ENCODE data around the gene CGB3.
"Not testable (repeated sequence)": the region's sequence is repeated elsewhere in the genome, so short reads cannot be mapped to it uniquely, and the experiment has no call there.

Gene CGB3

DNA sequence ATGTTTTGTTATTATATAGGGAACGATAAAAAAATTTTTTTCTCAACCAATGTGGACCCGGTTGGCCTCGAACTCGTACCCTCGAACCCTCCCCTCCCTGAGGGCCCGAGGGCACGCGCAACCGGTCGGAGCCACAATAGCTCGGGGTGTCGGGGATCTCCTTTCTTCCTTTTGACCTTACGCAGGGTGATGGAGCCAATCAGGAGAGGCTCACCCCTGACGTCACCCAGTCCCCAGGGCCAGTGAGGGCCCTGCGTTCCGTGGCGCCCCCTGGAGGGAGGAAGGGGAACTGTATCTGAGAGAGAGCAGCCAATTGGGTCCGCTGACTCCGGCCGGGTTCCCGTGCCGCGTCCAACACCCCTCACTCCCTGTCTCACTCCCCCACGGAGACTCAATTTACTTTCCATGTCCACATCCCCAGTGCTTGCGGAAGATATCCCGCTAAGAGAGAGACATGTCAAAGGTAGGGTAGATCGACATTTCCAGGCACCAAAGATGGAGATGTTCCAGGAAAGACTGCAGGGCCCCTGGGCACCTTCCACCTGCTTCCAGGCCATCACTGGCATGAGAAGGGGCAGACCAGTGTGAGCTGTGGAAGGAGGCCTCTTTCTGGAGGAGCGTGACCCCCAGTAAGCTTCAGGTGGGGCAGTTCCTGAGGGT is 7.6 kb upstream of the CGB3 start, which contains the start of gene CGB2:
CGB2 (plus strand) TSS at position 249 of the 660 bp plus-strand sequence; CDS start at position 455, 206 bp downstream.
- not testable (repeated sequence) for H3K27ac ChIP-seq
- TF ChIP-seq, protein P1, sequence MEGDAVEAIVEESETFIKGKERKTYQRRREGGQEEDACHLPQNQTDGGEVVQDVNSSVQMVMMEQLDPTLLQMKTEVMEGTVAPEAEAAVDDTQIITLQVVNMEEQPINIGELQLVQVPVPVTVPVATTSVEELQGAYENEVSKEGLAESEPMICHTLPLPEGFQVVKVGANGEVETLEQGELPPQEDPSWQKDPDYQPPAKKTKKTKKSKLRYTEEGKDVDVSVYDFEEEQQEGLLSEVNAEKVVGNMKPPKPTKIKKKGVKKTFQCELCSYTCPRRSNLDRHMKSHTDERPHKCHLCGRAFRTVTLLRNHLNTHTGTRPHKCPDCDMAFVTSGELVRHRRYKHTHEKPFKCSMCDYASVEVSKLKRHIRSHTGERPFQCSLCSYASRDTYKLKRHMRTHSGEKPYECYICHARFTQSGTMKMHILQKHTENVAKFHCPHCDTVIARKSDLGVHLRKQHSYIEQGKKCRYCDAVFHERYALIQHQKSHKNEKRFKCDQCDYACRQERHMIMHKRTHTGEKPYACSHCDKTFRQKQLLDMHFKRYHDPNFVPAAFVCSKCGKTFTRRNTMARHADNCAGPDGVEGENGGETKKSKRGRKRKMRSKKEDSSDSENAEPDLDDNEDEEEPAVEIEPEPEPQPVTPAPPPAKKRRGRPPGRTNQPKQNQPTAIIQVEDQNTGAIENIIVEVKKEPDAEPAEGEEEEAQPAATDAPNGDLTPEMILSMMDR (IDR thresholded peaks at IDR 0.05) = peak; percentile 97

DNA sequence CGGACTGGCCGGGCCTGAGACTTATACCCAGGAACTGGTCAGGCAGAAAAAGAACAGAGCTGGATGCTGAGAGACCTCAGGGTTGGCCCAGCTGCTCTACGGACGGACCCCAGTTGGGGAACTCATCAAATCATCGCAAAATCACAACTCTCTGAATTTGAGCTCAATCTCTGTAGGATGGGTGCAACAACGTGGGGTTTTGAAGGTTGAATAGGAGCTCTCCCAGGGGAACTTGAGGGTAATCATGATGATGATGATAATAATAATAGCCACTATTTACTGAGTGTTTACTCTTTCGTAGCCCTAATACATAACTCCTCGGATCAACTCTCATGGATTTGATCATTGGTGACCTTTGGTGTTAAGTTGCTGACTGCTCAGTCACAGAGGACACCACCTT is 6.2 kb upstream of the CGB3 start:
- H3K27ac ChIP-seq = not testable (repeated sequence)

DNA sequence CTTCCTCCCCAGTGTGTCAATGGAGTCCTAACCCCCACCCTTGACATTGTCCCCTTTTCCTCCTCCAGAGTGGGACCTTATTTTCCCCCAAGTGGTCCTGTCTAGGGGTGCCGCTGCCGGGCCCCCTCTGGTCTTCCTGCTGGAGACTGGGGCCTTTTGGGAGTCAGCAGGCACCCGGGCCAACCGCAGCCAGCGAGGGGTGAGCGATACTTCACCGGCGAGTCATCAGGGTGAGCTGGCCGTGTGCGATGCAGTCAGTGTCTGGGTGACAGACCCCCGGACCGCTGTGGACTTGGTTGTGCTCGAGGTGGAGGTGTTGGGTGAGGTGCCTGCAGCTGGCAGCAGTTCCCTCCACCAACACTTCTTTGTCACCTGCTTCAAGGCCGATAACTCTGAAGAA is 5.6 kb upstream of the CGB3 start:
- H3K27ac ChIP-seq = not testable (repeated sequence)

DNA sequence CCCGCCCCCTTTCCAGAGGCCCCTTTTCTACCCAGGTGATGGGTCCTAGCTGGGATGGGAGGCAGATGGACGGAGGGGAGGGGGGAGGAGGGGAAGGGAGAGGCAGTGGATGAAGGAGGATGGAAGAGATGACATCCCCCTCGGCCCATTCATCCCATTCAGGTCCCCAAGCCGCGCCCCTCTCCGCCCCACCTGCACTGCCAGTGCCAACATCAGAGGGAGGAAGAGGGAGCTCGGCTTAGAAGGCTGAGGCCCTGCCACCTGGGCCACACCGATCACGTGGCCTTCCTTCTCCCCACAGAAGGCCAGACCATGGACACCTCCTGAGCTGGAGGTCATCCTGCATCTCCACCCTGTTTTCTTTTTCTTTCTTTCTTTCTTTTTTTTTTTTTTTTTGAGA is 4.6 kb upstream of the CGB3 start:
- H3K27ac ChIP-seq = not testable (repeated sequence)

DNA sequence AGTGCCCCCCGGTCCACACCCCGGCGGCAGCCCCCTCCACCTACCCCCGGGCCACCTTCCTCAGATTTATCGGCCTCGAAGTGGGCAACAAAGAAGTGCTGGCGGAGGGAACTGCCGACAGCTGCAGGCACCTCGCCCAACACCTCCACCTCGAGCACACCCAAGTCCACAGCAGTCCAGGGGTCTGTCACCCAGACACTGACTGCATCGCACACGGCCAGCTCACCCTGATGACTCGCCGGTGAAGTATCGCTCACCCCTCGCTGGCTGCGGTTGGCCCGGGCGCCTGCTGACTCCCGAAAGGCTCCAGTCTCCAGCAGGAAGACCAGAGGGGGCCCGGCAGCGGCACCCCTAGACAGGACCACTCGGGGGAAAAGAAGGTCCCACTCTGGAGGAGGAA is 1.5 kb upstream of the CGB3 start:
- H3K27ac ChIP-seq = not testable (repeated sequence)

DNA sequence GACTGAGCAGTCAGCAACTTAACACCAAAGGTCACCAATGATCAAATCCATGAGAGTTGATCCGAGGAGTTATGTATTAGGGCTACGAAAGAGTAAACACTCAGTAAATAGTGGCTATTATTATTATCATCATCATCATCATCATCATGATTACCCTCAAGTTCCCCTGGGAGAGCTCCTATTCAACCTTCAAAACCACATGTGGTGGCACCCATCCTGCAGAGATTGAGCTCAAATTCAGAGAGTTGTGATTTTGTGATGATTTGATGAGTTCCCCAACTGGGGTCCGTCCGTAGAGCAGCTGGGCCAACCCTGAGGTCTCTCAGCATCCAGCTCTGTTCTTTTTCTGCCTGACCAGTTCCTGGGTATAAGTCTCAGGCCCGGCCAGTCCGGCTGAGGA is 955 bp upstream of the CGB3 start:
- not testable (repeated sequence) for H3K27ac ChIP-seq

DNA sequence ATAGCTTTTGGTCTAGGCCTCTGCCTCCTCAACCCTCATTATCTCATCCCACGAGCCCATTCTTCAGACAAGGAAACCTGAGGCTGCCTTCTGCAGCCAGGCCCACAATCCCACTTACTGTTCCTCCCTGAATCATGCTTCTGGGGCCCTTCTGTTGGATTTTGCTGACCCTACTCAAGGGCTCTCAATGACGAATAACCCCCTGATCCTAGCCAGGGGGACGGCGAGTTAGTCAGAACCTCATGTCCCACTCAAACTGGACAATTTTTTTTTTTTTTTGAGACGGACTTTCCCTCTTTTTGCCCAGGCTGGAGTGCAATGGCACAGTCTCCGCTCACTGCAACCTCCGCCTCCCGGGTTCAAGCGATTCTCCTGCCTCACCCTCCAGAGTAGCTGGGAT is 2.0 kb downstream of the CGB3 start:
- H3K27ac ChIP-seq = no peak overlapping the region
- TF ChIP-seq, protein P1 (IDR thresholded peaks at IDR 0.05) = no peak
- TF ChIP-seq ZFX (IDR thresholded peaks at IDR 0.05; ENCODE audit: borderline replicate concordance) = no peak

DNA sequence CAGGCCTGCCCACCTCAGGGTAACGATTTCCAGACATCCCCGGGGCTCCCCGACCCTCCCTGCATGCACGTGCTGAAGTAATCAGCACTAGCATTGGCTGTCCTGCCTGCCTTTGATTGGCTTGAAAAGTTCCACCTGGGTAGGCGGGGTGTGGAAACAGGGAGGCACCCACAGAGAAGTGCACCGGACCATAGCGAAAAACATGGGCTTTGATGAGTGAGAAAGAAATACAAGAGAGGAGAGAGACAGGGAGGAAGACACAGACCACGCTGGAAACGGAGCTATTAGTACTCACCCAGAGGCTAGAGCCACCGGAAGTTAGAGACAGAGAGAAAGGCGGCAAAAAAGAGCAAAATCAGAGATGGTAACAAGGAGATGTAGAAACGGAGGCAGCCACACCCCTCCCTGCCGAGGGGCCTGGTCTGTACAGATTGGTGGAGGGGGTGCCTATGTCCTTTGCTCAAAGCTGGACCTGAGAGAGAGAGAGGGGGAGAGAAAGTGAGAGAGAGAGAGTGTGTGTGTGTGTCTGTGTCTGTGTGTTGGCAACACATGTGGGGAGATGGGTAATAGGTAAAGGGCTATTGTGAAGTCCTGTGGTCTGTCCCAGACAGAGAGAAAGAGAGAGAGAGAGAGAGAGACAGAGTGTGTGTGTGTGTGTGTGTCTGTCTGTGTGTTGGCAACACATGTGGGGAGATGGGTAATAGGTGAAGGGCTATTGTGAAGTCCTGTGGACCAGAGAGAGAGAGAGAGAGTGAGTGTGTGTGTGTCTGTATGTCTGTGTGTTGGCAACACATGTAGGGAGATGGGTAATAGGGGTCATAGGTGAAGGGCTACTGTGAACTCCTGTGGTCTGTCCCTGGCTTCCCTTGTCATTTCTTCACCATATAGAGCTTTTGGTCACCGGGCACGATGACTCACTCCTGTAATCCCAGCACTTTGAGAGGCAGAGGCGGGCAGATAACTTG is 2.9 kb downstream of the CGB3 start:
- TF ChIP-seq, protein P1 (IDR thresholded peaks at IDR 0.05) = no peak

DNA sequence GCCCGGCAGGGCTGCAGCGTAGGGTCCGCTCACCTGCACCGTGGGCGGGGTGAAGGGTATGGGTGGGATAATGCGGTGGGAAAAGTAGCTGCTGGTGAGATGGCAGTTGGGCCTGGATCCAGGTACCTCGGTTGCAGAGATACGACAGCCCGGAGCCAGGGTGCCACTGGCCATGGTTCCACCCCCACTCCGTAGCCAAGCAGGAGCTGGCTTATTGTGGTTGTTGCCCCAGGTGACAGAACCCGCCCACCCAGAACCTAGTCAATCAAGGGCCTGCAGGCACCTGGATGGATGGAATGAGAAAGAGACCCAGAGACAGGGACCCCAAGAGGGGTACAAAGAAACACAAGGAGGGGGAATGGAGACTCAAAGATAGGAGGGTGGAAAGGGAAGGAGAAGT is 3.8 kb downstream of the CGB3 start:
- TF ChIP-seq, protein P1 (IDR thresholded peaks at IDR 0.05) = no peak
- TF ChIP-seq ZFX (IDR thresholded peaks at IDR 0.05; ENCODE audit: borderline replicate concordance) = no peak
- H3K27ac ChIP-seq = no peak overlapping the region

More for the DNA sequence above, 2.9 kb downstream of the CGB3 start:
- H3K27ac ChIP-seq = no peak overlapping the region

DNA sequence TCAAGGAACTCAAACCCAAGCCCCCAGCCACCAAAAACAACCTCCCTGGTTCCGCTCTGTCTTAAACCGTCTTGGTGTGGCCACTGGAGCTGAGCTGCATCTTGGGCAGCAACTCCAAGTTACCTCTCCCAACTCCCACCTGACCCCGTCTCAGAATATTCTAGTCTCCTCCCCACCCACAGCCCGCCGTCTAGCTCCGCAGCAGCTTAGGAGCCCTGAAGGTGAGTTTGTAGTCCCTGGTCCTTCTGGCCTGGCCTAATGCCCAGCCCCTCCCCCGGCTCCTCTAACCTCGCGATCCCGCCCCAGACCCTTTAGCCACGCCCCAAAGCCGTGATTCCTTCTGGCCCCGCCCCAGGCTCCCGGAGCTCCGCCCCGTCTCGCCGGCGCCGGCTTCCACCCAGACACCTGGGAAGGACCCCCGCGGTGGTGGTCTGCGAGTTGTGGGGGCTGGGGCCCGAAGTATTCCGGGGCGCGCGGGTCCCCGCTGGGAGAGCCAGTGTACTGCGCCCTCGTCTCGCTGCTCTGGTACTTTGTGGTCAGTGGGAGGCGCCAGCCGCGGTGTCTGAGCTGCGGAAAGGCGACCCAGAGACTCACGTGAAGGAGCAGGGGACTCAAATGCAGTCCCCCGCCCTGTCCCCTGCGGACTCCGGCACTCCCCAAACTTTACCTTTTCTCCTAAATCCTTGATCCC is 4.7 kb downstream of the CGB3 start:
- peak overlapping the region; percentile 87 for H3K27ac ChIP-seq
- no peak for TF ChIP-seq ZFX (IDR thresholded peaks at IDR 0.05; ENCODE audit: borderline replicate concordance)
- TF ChIP-seq, protein P1 (IDR thresholded peaks at IDR 0.05) = peak; percentile 45

DNA sequence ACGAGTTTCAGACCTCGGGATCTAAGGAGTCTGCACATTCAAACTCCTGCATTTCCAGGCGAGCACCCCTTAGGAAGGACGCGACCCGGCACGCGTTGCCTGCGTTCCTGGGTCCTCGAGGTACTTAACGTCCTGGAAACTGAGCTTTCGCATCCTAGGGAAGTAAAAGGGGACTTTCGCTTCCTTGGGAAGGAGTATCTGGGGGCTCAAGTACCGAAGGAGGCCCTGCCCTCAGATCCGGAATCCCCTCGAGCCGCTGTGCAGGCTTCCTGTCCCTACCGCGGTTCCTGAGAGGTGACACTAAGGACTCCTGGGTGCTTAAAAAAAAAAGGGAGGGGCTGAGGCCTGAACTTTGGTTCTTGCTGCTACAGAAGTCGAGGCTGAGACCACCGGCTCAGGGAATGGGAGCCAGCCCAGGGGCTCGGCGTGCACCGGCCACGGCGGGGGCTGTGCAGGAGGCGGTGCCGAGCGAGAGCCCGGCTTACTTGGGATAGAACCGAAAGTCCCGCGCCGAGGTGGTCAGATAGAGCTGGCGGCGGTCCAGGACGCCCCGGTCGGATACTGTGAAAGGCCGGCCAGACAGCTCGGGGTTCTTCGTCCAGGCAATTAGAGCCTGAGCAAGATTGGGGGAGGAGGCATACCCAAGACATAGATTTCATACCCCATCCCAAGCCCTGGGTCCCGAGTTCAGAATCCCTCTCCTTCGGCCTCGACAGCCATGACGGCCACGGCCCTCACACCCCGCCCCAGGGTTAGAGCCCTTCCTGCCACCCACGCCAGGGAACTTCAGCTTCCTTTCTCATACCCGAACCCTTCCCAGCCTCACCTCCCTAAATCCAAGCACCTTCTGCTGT is 5.5 kb downstream of the CGB3 start:
- H3K27ac ChIP-seq = peak overlapping the region; percentile 87
